ENCODE results near the gene CD164L2.
"Not testable (repeated sequence)": the region's sequence is repeated elsewhere in the genome, so short reads cannot be mapped to it uniquely, and the experiment has no call there.

CD164L2 gene

GRCh38 chr1:27391511-27392095, 8.5 kb upstream of the CD164L2 start:
- peaks cover 4 to 48% (median 20%) of the 10 kb centered on the region in 5 donors for H3K4me1 ChIP-seq (ENCODE audit: control insufficient read depth in 5 of 5, insufficient read depth in 5 of 5, low read length in 5 of 5)
- H3K27me3 ChIP-seq (ENCODE audit: control insufficient read depth in 5 of 5, insufficient read depth in 4 of 5, low read length in 5 of 5) = peaks cover 0 to 4% (median 0%) of the 10 kb centered on the region in 5 donors
- no peak overlapping the region for H3K27ac ChIP-seq (ENCODE audit: low read depth, low read length)
- H3K9me3 ChIP-seq (ENCODE audit: control insufficient read depth in 5 of 5, low read length in 5 of 5) = no peaks in the 10 kb centered on the region
- H3K36me3 ChIP-seq (ENCODE audit: control insufficient read depth in 5 of 5, insufficient read depth in 5 of 5, low read length in 5 of 5) = no peaks in the 10 kb centered on the region
- peak overlapping the region in 4 of 5 donors; percentile 1 to 58 (median 16) for H3K9ac ChIP-seq (ENCODE audit: low read length in 5 of 5)
- peak overlapping the region; percentile 42 to 61 (median 54) for H3K4me3 ChIP-seq (ENCODE audit: low read depth in 1 of 5, low read length in 5 of 5)

- H3K4me3 ChIP-seq (ENCODE audit: low read depth in 1 of 5, low read length in 5 of 5) = no peak overlapping the region
- H3K27me3 ChIP-seq (ENCODE audit: control insufficient read depth in 5 of 5, insufficient read depth in 4 of 5, low read length in 5 of 5) = peaks cover 0 to 4% (median 0%) of the 10 kb centered on the region in 5 donors
- H3K27ac ChIP-seq (ENCODE audit: low read depth, low read length) = no peak overlapping the region
- no peaks in the 10 kb centered on the region for H3K36me3 ChIP-seq (ENCODE audit: control insufficient read depth in 5 of 5, insufficient read depth in 5 of 5, low read length in 5 of 5)
- peak overlapping the region in 1 of 5 donors; percentile 33 for H3K9ac ChIP-seq (ENCODE audit: low read length in 5 of 5)
- H3K4me1 ChIP-seq (ENCODE audit: control insufficient read depth in 5 of 5, insufficient read depth in 5 of 5, low read length in 5 of 5) = peaks cover 4 to 39% (median 16%) of the 10 kb centered on the region in 5 donors
- no peaks in the 10 kb centered on the region for H3K9me3 ChIP-seq (ENCODE audit: control insufficient read depth in 5 of 5, low read length in 5 of 5)
Observed at GRCh38 chr1:27388337-27389005, 5.3 kb upstream of the CD164L2 start.

- not testable (repeated sequence) for H3K36me3 ChIP-seq (ENCODE audit: control insufficient read depth in 5 of 5, insufficient read depth in 5 of 5, low read length in 5 of 5); H3K4me3 ChIP-seq (ENCODE audit: low read depth in 1 of 5, low read length in 5 of 5); H3K27me3 ChIP-seq (ENCODE audit: control insufficient read depth in 5 of 5, insufficient read depth in 4 of 5, low read length in 5 of 5); H3K9me3 ChIP-seq (ENCODE audit: control insufficient read depth in 5 of 5, low read length in 5 of 5); H3K9ac ChIP-seq (ENCODE audit: low read length in 5 of 5); H3K27ac ChIP-seq (ENCODE audit: low read depth, low read length)
- H3K4me1 ChIP-seq (ENCODE audit: control insufficient read depth in 5 of 5, insufficient read depth in 5 of 5, low read length in 5 of 5) = peaks cover 0 to 14% (median 0%) of the 10 kb centered on the region in 5 donors
Observed at GRCh38 chr1:27384797-27385196, 1.7 kb upstream of the CD164L2 start.

GRCh38 chr1:27383661-27384060, 528 bp upstream of the CD164L2 start:
- H3K4me3 ChIP-seq (ENCODE audit: low read depth in 1 of 5, low read length in 5 of 5) = no peak overlapping the region
- H3K27me3 ChIP-seq (ENCODE audit: control insufficient read depth in 5 of 5, insufficient read depth in 4 of 5, low read length in 5 of 5) = peaks cover 0 to 9% (median 0%) of the 10 kb centered on the region in 5 donors
- no peaks in the 10 kb centered on the region for H3K9me3 ChIP-seq (ENCODE audit: control insufficient read depth in 5 of 5, low read length in 5 of 5)
- H3K36me3 ChIP-seq (ENCODE audit: control insufficient read depth in 5 of 5, insufficient read depth in 5 of 5, low read length in 5 of 5) = no peaks in the 10 kb centered on the region
- H3K9ac ChIP-seq (ENCODE audit: low read length in 5 of 5) = no peak overlapping the region
- H3K4me1 ChIP-seq (ENCODE audit: control insufficient read depth in 5 of 5, insufficient read depth in 5 of 5, low read length in 5 of 5) = peaks cover 0 to 9% (median 0%) of the 10 kb centered on the region in 5 donors
- no peak overlapping the region for H3K27ac ChIP-seq (ENCODE audit: low read depth, low read length)

- Histone ChIP-seq H3K9me3 (ENCODE audit: control insufficient read depth in 5 of 5, low read length in 5 of 5) (no peaks in the 10 kb centered on the region), H3K36me3 (ENCODE audit: control insufficient read depth in 5 of 5, insufficient read depth in 5 of 5, low read length in 5 of 5) (no peaks in the 10 kb centered on the region), H3K4me3 (ENCODE audit: low read depth in 1 of 5, low read length in 5 of 5) (no peak overlapping the region), H3K27me3 (ENCODE audit: control insufficient read depth in 5 of 5, insufficient read depth in 4 of 5, low read length in 5 of 5) (peaks cover 0 to 9% (median 0%) of the 10 kb centered on the region in 5 donors), H3K9ac (ENCODE audit: low read length in 5 of 5) (no peak overlapping the region), H3K27ac (ENCODE audit: low read depth, low read length) (no peak overlapping the region), H3K4me1 (ENCODE audit: control insufficient read depth in 5 of 5, insufficient read depth in 5 of 5, low read length in 5 of 5) (peaks cover 0 to 8% (median 0%) of the 10 kb centered on the region in 5 donors)
Observed at GRCh38 chr1:27381969-27382762, 967 bp downstream of the CD164L2 start.

- H3K9ac ChIP-seq (ENCODE audit: low read length in 5 of 5) = peak overlapping the region in 1 of 5 donors; percentile 16
- no peaks in the 10 kb centered on the region for H3K9me3 ChIP-seq (ENCODE audit: control insufficient read depth in 5 of 5, low read length in 5 of 5)
- H3K4me3 ChIP-seq (ENCODE audit: low read depth in 1 of 5, low read length in 5 of 5) = no peak overlapping the region
- H3K36me3 ChIP-seq (ENCODE audit: control insufficient read depth in 5 of 5, insufficient read depth in 5 of 5, low read length in 5 of 5) = no peaks in the 10 kb centered on the region
- peaks cover 0 to 9% (median 0%) of the 10 kb centered on the region in 5 donors for H3K27me3 ChIP-seq (ENCODE audit: control insufficient read depth in 5 of 5, insufficient read depth in 4 of 5, low read length in 5 of 5)
- no peak overlapping the region for H3K27ac ChIP-seq (ENCODE audit: low read depth, low read length)
- peaks cover 0 to 14% (median 0%) of the 10 kb centered on the region in 5 donors for H3K4me1 ChIP-seq (ENCODE audit: control insufficient read depth in 5 of 5, insufficient read depth in 5 of 5, low read length in 5 of 5)
Observed at GRCh38 chr1:27380766-27381733, 2.1 kb downstream of the CD164L2 start.

DNA sequence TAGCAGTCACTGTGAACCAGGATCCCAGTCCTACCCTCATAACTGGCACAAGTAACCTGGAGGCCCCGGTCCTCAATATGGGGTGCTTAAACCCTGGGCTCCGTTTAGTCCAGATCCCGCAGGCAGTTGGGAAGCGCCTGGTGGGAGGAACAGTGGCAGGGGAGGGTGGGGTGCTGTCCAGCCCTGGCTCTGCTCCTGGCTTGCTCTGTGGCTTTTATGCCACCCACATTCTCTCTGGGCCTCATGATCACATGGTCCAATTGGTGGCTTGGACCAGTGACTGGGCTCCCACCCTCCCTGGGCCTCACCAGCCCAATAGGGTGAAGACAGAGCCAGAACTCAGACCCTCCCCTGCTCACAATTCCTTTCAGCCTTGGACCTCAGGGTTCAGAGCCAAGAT, 2.9 kb downstream of the CD164L2 start:
- no peak overlapping the region for H3K9ac ChIP-seq (ENCODE audit: low read length in 5 of 5)
- peaks cover 0 to 22% (median 2%) of the 10 kb centered on the region in 5 donors for H3K4me1 ChIP-seq (ENCODE audit: control insufficient read depth in 5 of 5, insufficient read depth in 5 of 5, low read length in 5 of 5)
- no peaks in the 10 kb centered on the region for H3K9me3 ChIP-seq (ENCODE audit: control insufficient read depth in 5 of 5, low read length in 5 of 5)
- peaks cover 0 to 9% (median 0%) of the 10 kb centered on the region in 5 donors for H3K27me3 ChIP-seq (ENCODE audit: control insufficient read depth in 5 of 5, insufficient read depth in 4 of 5, low read length in 5 of 5)
- H3K4me3 ChIP-seq (ENCODE audit: low read depth in 1 of 5, low read length in 5 of 5) = no peak overlapping the region
- H3K36me3 ChIP-seq (ENCODE audit: control insufficient read depth in 5 of 5, insufficient read depth in 5 of 5, low read length in 5 of 5) = no peaks in the 10 kb centered on the region
- H3K27ac ChIP-seq (ENCODE audit: low read depth, low read length) = no peak overlapping the region

- H3K4me3 ChIP-seq (ENCODE audit: low read depth in 1 of 5, low read length in 5 of 5) = no peak overlapping the region
- no peak overlapping the region for H3K27ac ChIP-seq (ENCODE audit: low read depth, low read length)
- peak overlapping the region in 1 of 5 donors; percentile 55 for H3K9ac ChIP-seq (ENCODE audit: low read length in 5 of 5)
- no peaks in the 10 kb centered on the region for H3K9me3 ChIP-seq (ENCODE audit: control insufficient read depth in 5 of 5, low read length in 5 of 5)
- H3K36me3 ChIP-seq (ENCODE audit: control insufficient read depth in 5 of 5, insufficient read depth in 5 of 5, low read length in 5 of 5) = no peaks in the 10 kb centered on the region
- peaks cover 0 to 9% (median 0%) of the 10 kb centered on the region in 5 donors for H3K27me3 ChIP-seq (ENCODE audit: control insufficient read depth in 5 of 5, insufficient read depth in 4 of 5, low read length in 5 of 5)
- H3K4me1 ChIP-seq (ENCODE audit: control insufficient read depth in 5 of 5, insufficient read depth in 5 of 5, low read length in 5 of 5) = peaks cover 0 to 27% (median 2%) of the 10 kb centered on the region in 5 donors
Observed at GRCh38 chr1:27379564-27380122, 3.5 kb downstream of the CD164L2 start.

All from subcutaneous abdominal adipose tissue (tissue), 5 donors.